H9 (cell line): ENCODE results near the gene NUDT16L1. TPM values are rescaled to one million over a fixed set of nuclear protein-coding genes. Genes with fewer than 3 reads are reported as not detected.

Source experiments
- DNase-seq: peaks from one replicate; pipeline ENCODE4 v3.0.0-alpha.2; 2017
- H2AFZ ChIP-seq: one replicate; pipeline ENCODE4 v1.6.1; 2013; ENCODE audit warnings: mild to moderate bottlenecking, low read length, control low read depth, moderate library complexity
- H2AK5ac ChIP-seq: 2 replicates; pipeline ENCODE4 v1.6.1; 2013; ENCODE audit warnings: low read length, control low read depth, mixed read lengths; ENCODE audit not compliant: insufficient read length
- H2BK120ac ChIP-seq: one replicate; pipeline ENCODE4 v1.6.1; 2013; ENCODE audit warnings: low read depth, mild to moderate bottlenecking, low read length, control low read depth, inconsistent platforms; ENCODE audit not compliant: poor library complexity, severe bottlenecking
- H2BK12ac ChIP-seq: 2 replicates; pipeline ENCODE4 v1.6.1; 2013; ENCODE audit warnings: low read length, control low read depth, mixed read lengths, low read depth; ENCODE audit not compliant: insufficient read length
- H2BK15ac ChIP-seq: 2 replicates; pipeline ENCODE4 v1.6.1; 2013; ENCODE audit warnings: low read depth, low read length, control low read depth
- H2BK20ac ChIP-seq: one replicate; pipeline ENCODE4 v1.6.1; 2013; ENCODE audit warnings: low read depth, mild to moderate bottlenecking, low read length, control low read depth, inconsistent platforms; ENCODE audit not compliant: poor library complexity, severe bottlenecking
- H2BK5ac ChIP-seq: 2 replicates; pipeline ENCODE4 v1.6.1; 2013; ENCODE audit warnings: low read length, control low read depth, mixed read lengths; ENCODE audit not compliant: insufficient read length
- H3K14ac ChIP-seq: 2 replicates; pipeline ENCODE4 v1.6.1; 2013; ENCODE audit warnings: low read length, control low read depth; ENCODE audit not compliant: insufficient read depth
- H3K18ac ChIP-seq: 2 replicates; pipeline ENCODE4 v1.6.1; 2013; ENCODE audit warnings: low read depth, mild to moderate bottlenecking, mixed read lengths, low read length, control low read depth; ENCODE audit not compliant: insufficient read length
- H3K23ac ChIP-seq: 2 replicates; pipeline ENCODE4 v1.6.1; 2013; ENCODE audit warnings: low read length, control low read depth, mixed read lengths, low read depth; ENCODE audit not compliant: insufficient read length
- H3K23me2 ChIP-seq: 2 replicates; pipeline ENCODE4 v1.6.1; 2013; ENCODE audit warnings: low read depth, mild to moderate bottlenecking, mixed read lengths, low read length, control low read depth; ENCODE audit not compliant: insufficient read length, poor library complexity, severe bottlenecking
- H3K27ac ChIP-seq: 2 replicates; pipeline ENCODE4 v1.5.1; 2013; ENCODE audit warnings: low read length, control low read depth, mixed read lengths, low read depth; ENCODE audit not compliant: insufficient read length
- H3K27me3 ChIP-seq: 2 replicates; pipeline ENCODE4 v1.6.1; 2013; ENCODE audit warnings: low read length, control low read depth, inconsistent platforms; ENCODE audit not compliant: insufficient read depth
- H3K4ac ChIP-seq: 2 replicates; pipeline ENCODE4 v1.6.1; 2013; ENCODE audit warnings: low read depth, mild to moderate bottlenecking, control low read depth, inconsistent platforms, low read length, moderate library complexity
- H3K4me1 ChIP-seq: 2 replicates; pipeline ENCODE4 v1.6.1; 2013; ENCODE audit warnings: low read length, control low read depth, inconsistent platforms; ENCODE audit not compliant: insufficient read depth
- H3K4me2 ChIP-seq: 2 replicates; pipeline ENCODE4 v1.6.1; 2013; ENCODE audit warnings: low read length, control low read depth, mixed read lengths; ENCODE audit not compliant: insufficient read length, insufficient read depth
- H3K56ac ChIP-seq: 2 replicates; pipeline ENCODE4 v1.6.1; 2013; ENCODE audit warnings: low read depth, mild to moderate bottlenecking, mixed read lengths, low read length, control low read depth; ENCODE audit not compliant: insufficient read length
- H3K79me1 ChIP-seq: 2 replicates; pipeline ENCODE4 v1.6.1; 2013; ENCODE audit warnings: low read depth, mild to moderate bottlenecking, moderate library complexity, low read length, control low read depth, inconsistent platforms; ENCODE audit not compliant: insufficient read depth, poor library complexity, severe bottlenecking
- H3K79me2 ChIP-seq: 2 replicates; pipeline ENCODE4 v1.6.1; 2013; ENCODE audit warnings: low read length, control low read depth, inconsistent platforms; ENCODE audit not compliant: insufficient read depth
- H3K9ac ChIP-seq: 2 replicates; pipeline ENCODE4 v1.6.1; 2013; ENCODE audit warnings: low read length, control low read depth, mixed read lengths; ENCODE audit not compliant: insufficient read length; ENCODE audit errors: extremely low read depth
- H3K9me3 ChIP-seq: one replicate; pipeline ENCODE4 v1.6.1; 2013; ENCODE audit warnings: low read depth, low read length, inconsistent platforms; ENCODE audit not compliant: control insufficient read depth
- H3T11ph ChIP-seq: one replicate; pipeline ENCODE4 v1.6.1; 2013; ENCODE audit warnings: mild to moderate bottlenecking, low read length, control low read depth, inconsistent platforms
- H4K20me1 ChIP-seq: one replicate; pipeline ENCODE4 v1.6.1; 2013; ENCODE audit not compliant: control insufficient read depth, insufficient read length, insufficient read depth
- H4K5ac ChIP-seq: 2 replicates; pipeline ENCODE4 v1.6.1; 2013; ENCODE audit warnings: low read depth, mild to moderate bottlenecking, mixed read lengths, low read length, control low read depth; ENCODE audit not compliant: insufficient read length
- H4K8ac ChIP-seq: replicated peaks from 2 replicates; pipeline ENCODE4 v1.6.1; 2013; ENCODE audit warnings: low read length, control low read depth, mixed read lengths, low read depth; ENCODE audit not compliant: insufficient read length
- H4K91ac ChIP-seq: 2 replicates; pipeline ENCODE4 v1.6.1; 2013; ENCODE audit warnings: low read depth, mild to moderate bottlenecking, moderate library complexity, mixed read lengths, low read length, control low read depth; ENCODE audit not compliant: insufficient read length
- H3K27ac Mint-ChIP-seq, 3 experiments: 2 replicates in 2 of 3; 3 replicates in 1 of 3; pipeline ENCODE4 v1.8.0; 2020 to 2021; ENCODE audit warnings: mixed read lengths in 3 of 3, mild to moderate bottlenecking in 1 of 3, moderate library complexity in 1 of 3
- H3K27me3 Mint-ChIP-seq: 2 replicates; pipeline ENCODE4 v1.8.0; 2021; ENCODE audit warnings: low read depth, mild to moderate bottlenecking, moderate library complexity, mixed read lengths
- H3K36me3 Mint-ChIP-seq, 3 experiments: 2 replicates in 2 of 3; 3 replicates in 1 of 3; pipeline ENCODE4 v1.8.0; 2020 to 2021; ENCODE audit warnings: low read depth in 3 of 3, mixed read lengths in 3 of 3; ENCODE audit not compliant: insufficient read depth in 1 of 3
- H3K4me1 Mint-ChIP-seq, 2 experiments: 2 replicates each; pipeline ENCODE4 v1.8.0; 2020; ENCODE audit warnings: mixed read lengths in 2 of 2
- H3K4me3 Mint-ChIP-seq, 2 experiments: 2 replicates in 1 of 2; 3 replicates in 1 of 2; pipeline ENCODE4 v1.8.0; 2020 to 2021; ENCODE audit warnings: mild to moderate bottlenecking in 2 of 2, mixed read lengths in 2 of 2, moderate library complexity in 1 of 2
- H3K9me3 Mint-ChIP-seq, 2 experiments: 2 replicates in 1 of 2; 3 replicates in 1 of 2; pipeline ENCODE4 v1.8.0; 2020; ENCODE audit warnings: mild to moderate bottlenecking in 2 of 2, mixed read lengths in 2 of 2, moderate library complexity in 1 of 2
- CTCF ChIP-seq: fragments of 200-600 bp; sonication (generic); conservative IDR thresholded peaks from 3 replicates; pipeline ENCODE4 v1.8.0; 2021; ENCODE audit warnings: antibody characterized with exemption, mild to moderate bottlenecking
- WGBS: extraction: QIAGEN DNeasy Blood & Tissue Kit; methylation state at CpG from one replicate; pipeline ENCODE4 v1.1.7; 2013; ENCODE audit warnings: missing lambda C conversion rate, low lambda C conversion rate, mixed read lengths; ENCODE audit not compliant: insufficient read length; ENCODE audit errors: extremely low coverage; 5-methylcytosine and 5-hydroxymethylcytosine counted together
- microRNA-seq: library from miRNA; unstranded; fragments of <30 nt; microRNA quantifications from one replicate; pipeline ENCODE4, GENCODE V29; 2020; ENCODE audit warnings: borderline microRNAs expressed
- total RNA-seq: library from RNA; stranded (reverse); gene quantifications from 2 replicates; pipeline ENCODE4 v1.2.1, GENCODE V29; 2021

The NUDT16L1 gene
- total RNA-seq, 1 experiment from 2014 or later = 49.4 TPM

DNA sequence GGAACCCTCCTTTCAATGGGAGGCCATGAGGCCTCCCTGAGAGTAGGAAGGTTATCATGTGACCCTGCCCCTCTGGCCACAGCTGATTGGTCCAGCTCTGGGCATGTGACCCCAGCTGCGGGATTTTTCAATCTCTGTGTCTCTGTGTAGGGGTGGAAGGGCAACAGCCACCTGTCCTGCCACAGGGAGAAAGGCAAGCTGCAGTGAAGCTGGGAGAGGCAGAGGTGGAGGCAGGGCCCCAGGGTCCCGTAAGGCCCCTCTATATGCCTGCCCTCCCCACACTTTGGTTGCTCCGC is 51.9 kb downstream of the NUDT16L1 start:
- Mint-ChIP-seq H3K4me3 (0 out of 5 replicates have a peak overlapping the region, but pooled peaks of 1 of the 2 experiments have one; percentile 12), H3K27ac (peak overlapping the region; percentile 44 to 87 (median 53); a peak in 3 of 7 replicates), H3K9me3 (no peaks in the 10 kb centered on the region), H3K4me1 (peaks cover 16 to 27% of the 10 kb centered on the region in 2 experiments), H3K27me3 (no peaks in the 10 kb centered on the region; the same call in 1 of the 2 replicates), H3K36me3 (peaks cover 0 to 4% (median 2%) of the 10 kb centered on the region in 3 experiments; a peak in 1 of 7 replicates)
- Histone ChIP-seq H3K23ac (no peak overlapping the region), H4K8ac (no peak overlapping the region), H3T11ph (no peak overlapping the region), H3K4me2 (no peak overlapping the region), H3K56ac (no peak overlapping the region), H3K4me1 (no peaks in the 10 kb centered on the region), H2BK5ac (no peak overlapping the region), H3K27me3 (no peaks in the 10 kb centered on the region), H2BK120ac (no peak overlapping the region), H2BK12ac (no peak overlapping the region), H3K9ac (no peak overlapping the region), H3K9me3 (no peaks in the 10 kb centered on the region), H3K4ac (no peak overlapping the region), H4K91ac (no peak overlapping the region), H3K18ac (no peak overlapping the region), H3K79me1 (no peaks in the 10 kb centered on the region), H2AK5ac (no peak overlapping the region), H3K27ac (no peak overlapping the region), H3K14ac (no peak overlapping the region), H2AFZ (no peak overlapping the region), H4K5ac (no peak overlapping the region), H2BK20ac (no peak overlapping the region), H3K23me2 (no peaks in the 10 kb centered on the region), H4K20me1 (no peaks in the 10 kb centered on the region), H3K79me2 (no peaks in the 10 kb centered on the region), H2BK15ac (no peak overlapping the region)
- TF ChIP-seq CTCF = no peak
- DNase-seq = no peak
- no CpG with 5 or more reads among the region's 3 CpGs for WGBS

Small RNA genes lying within 50 kb of the gene (microRNA-seq; reads per million reads assigned to microRNA genes)
- gene MIR6769A = not detected

Other genes with a start within 250 kb of the NUDT16L1 start
- gene NMRAL1, start 218.9 kb upstream of the NUDT16L1 start, total RNA-seq = 74.1 and 78.9 TPM in 2 replicates
- gene HMOX2, start 217.2 kb upstream of the NUDT16L1 start, total RNA-seq = 44.4 and 45.7 TPM in 2 replicates
- gene CDIP1, start 154.8 kb upstream of the NUDT16L1 start, total RNA-seq = 49.7 and 50.5 TPM in 2 replicates
- 1.4 and 2.0 TPM in 2 replicates for gene C16orf96, start 137.2 kb upstream of the NUDT16L1 start, total RNA-seq
- 80.9 and 81.7 TPM in 2 replicates for gene UBALD1, start 78.7 kb upstream of the NUDT16L1 start, total RNA-seq
- 91.6 and 93.9 TPM in 2 replicates for gene MGRN1, start 68.7 kb upstream of the NUDT16L1 start, total RNA-seq
- 27.3 and 32.0 TPM in 2 replicates for gene ANKS3, start 40.7 kb downstream of the NUDT16L1 start, total RNA-seq
- 0.33 and 0.39 TPM in 2 replicates for gene DNAAF8, start 41.0 kb downstream of the NUDT16L1 start, total RNA-seq
- 15.9 and 18.3 TPM in 2 replicates for gene ZNF500, start 73.6 kb downstream of the NUDT16L1 start, total RNA-seq
- 0.48 TPM in 1 of 2 replicates, not detected in the other for gene SEPTIN12, start 94.8 kb downstream of the NUDT16L1 start, total RNA-seq
- gene SMIM22, start 101.8 kb downstream of the NUDT16L1 start, total RNA-seq = not detected in 2 replicates
- gene ROGDI, start 109.1 kb downstream of the NUDT16L1 start, total RNA-seq = 33.5 and 36.4 TPM in 2 replicates
- gene GLYR1, start 153.7 kb downstream of the NUDT16L1 start, total RNA-seq = 114 TPM in 2 replicates
- gene UBN1, start 153.9 kb downstream of the NUDT16L1 start, total RNA-seq = 51.8 and 55.2 TPM in 2 replicates
- gene PPL, start 243.6 kb downstream of the NUDT16L1 start, total RNA-seq = 28.2 and 29.2 TPM in 2 replicates